K562 (cell line): ENCODE data around the gene ADAR. TPM values are rescaled to one million over a fixed set of nuclear protein-coding genes. Genes with fewer than 3 reads are reported as not detected.

Experiments
- EP300 ChIP-seq: IDR thresholded peaks from 2 replicates; pipeline ENCODE4 v1.6.1; 2012; ENCODE audit warnings: low read length, improper control_type of control experiment
- ETV6 ChIP-seq, 3 experiments: fragments of 150-350 bp in 1 of 3; sonication (generic) in 1 of 3; formaldehyde crosslinking in 1 of 3; IDR thresholded peaks; 2 replicates each; pipeline versions ENCODE4 v1.6.1 to v1.8.0; 2014 to 2022; ENCODE audit warnings: borderline replicate concordance in 2 of 3, low read depth in 2 of 3, antibody characterized with exemption in 1 of 3, low read length in 1 of 3, mild to moderate bottlenecking in 1 of 3, missing genetic modification reagents in 1 of 3
- HMG20B ChIP-seq: fragments of 250-450 bp; sonication (Bioruptor Pico); IDR thresholded peaks from 2 replicates; pipeline ENCODE4 v1.5.0; 2021; ENCODE audit warnings: mild to moderate bottlenecking
- HOMEZ ChIP-seq: fragments of 250-450 bp; sonication (Bioruptor Pico); IDR thresholded peaks from 2 replicates; pipeline ENCODE4 v1.4.0; 2020; ENCODE audit warnings: mild to moderate bottlenecking, moderate library complexity
- MCM7 ChIP-seq, 2 experiments: fragments of 450-650 bp; IDR thresholded peaks; 2 replicates each; pipeline ENCODE4 v1.6.1; 2016 to 2018
- NCOR1 ChIP-seq: fragments of 450-650 bp; IDR thresholded peaks from 2 replicates; pipeline ENCODE4 v1.6.1; 2016; ENCODE audit warnings: mild to moderate bottlenecking, moderate library complexity
- TEAD4 ChIP-seq, 2 experiments: sonication (generic) in 1 of 2; formaldehyde crosslinking in 1 of 2; IDR thresholded peaks; 2 replicates each; pipeline versions ENCODE4 v1.6.1 to v1.8.0; 2012 to 2022; ENCODE audit warnings: borderline replicate concordance in 1 of 2, inconsistent platforms in 1 of 2, low read length in 1 of 2, mild to moderate bottlenecking in 1 of 2, missing genetic modification reagents in 1 of 2
- USF1 ChIP-seq: sonication (generic); formaldehyde crosslinking; IDR thresholded peaks from 2 replicates; pipeline ENCODE4 v1.9.0; 2022; ENCODE audit warnings: mild to moderate bottlenecking, missing genetic modification reagents
- WHSC1 ChIP-seq: IDR thresholded peaks from one replicate; pipeline ENCODE4 v1.6.1; 2012; ENCODE audit warnings: low read length, control low read depth, inconsistent platforms
- ZBTB40 ChIP-seq, 2 experiments: fragments of 450-650 bp in 1 of 2; sonication (generic) in 1 of 2; formaldehyde crosslinking in 1 of 2; IDR thresholded peaks; 2 replicates each; pipeline versions ENCODE4 v1.7.1 to v1.9.0; 2016 to 2022; ENCODE audit warnings: inconsistent platforms in 1 of 2, mild to moderate bottlenecking in 1 of 2, missing genetic modification reagents in 1 of 2
- polyA plus RNA-seq, 8 experiments: library from polyadenylated mRNA; depleted of rRNA in 4 of 8; stranded (reverse) in 5 of 8; unstranded in 3 of 8; fragments of >200 nt; fragmentation: Nextera tagmentation in 2 of 8; fragmentation: Illumina TruSeq in 1 of 8; extraction: Ambion mirVana in 2 of 8; extraction: Trizol in 1 of 8; gene quantifications; 2 replicates each; pipeline versions ENCODE4 v1.2.1 to v1.2.3, GENCODE V29; 2011 to 2014; ENCODE audit warnings: inconsistent platforms in 1 of 8, missing spikeins in 1 of 8
- total RNA-seq, 7 experiments: library from RNA; depleted of rRNA in 6 of 7; stranded (reverse); fragments of >200 nt in 6 of 7; fragmentation: Illumina TruSeq in 2 of 7; extraction: Trizol in 2 of 7; gene quantifications; 2 replicates each; pipeline versions ENCODE4 v1.2.1 to v1.2.3, GENCODE V29; 2011 to 2021; ENCODE audit warnings: low replicate concordance in 1 of 7
- TF ChIP-seq, protein P1 (sequence below): IDR thresholded peaks from 2 replicates; pipeline ENCODE4 v1.6.1; 2012; ENCODE audit warnings: low read depth, low read length, improper control_type of control experiment, borderline replicate concordance

ADAR gene
- total and polyA plus RNA-seq, 9 of the 15 experiments (the other 6 are each of a cell fraction or from before 2014, with no cell fraction given): 30.1 to 123 (median 60.2) TPM

GRCh38 chr1:154593390-154593789 lies 14.6 kb downstream of the ADAR start (continued):
- TF ChIP-seq WHSC1: no peak
- TF ChIP-seq, protein P1, sequence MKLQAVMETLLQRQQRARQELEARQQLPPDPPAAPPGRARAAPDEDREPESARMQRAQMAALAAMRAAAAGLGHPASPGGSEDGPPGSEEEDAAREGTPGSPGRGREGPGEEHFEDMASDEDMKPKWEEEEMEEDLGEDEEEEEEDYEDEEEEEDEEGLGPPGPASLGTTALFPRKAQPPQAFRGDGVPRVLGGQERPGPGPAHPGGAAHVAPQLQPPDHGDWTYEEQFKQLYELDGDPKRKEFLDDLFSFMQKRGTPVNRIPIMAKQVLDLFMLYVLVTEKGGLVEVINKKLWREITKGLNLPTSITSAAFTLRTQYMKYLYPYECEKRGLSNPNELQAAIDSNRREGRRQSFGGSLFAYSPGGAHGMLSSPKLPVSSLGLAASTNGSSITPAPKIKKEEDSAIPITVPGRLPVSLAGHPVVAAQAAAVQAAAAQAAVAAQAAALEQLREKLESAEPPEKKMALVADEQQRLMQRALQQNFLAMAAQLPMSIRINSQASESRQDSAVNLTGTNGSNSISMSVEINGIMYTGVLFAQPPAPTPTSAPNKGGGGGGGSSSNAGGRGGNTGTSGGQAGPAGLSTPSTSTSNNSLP: no peak
- no peak for TF ChIP-seq ETV6 (IDR thresholded peaks at IDR 0.05; ENCODE audit: borderline replicate concordance in 1 of 2, low read depth in 2 of 2, low read length in 1 of 2)
- TF ChIP-seq ETV6 (CRISPR knock-in tag; IDR thresholded peaks at IDR 0.05; ENCODE audit: borderline replicate concordance): no peak
- no peak for TF ChIP-seq HMG20B (CRISPR knock-in tag)
- no peak for TF ChIP-seq ZBTB40 (IDR thresholded peaks at IDR 0.05)
- no peak for TF ChIP-seq ZBTB40 (CRISPR knock-in tag; IDR thresholded peaks at IDR 0.05)
- TF ChIP-seq TEAD4 (IDR thresholded peaks at IDR 0.05; ENCODE audit: low read length): peak; percentile 83
- TF ChIP-seq TEAD4 (CRISPR knock-in tag; IDR thresholded peaks at IDR 0.05; ENCODE audit: borderline replicate concordance): no peak
- TF ChIP-seq EP300: 0 out of 2 replicates have a peak, but pooled peaks have one; percentile 27
- TF ChIP-seq HOMEZ (CRISPR knock-in tag): no peak
- TF ChIP-seq NCOR1: 0 out of 2 replicates have a peak, but pooled peaks have one; percentile 26
- no peak for TF ChIP-seq USF1 (CRISPR knock-in tag)
- no peak for TF ChIP-seq MCM7 (IDR thresholded peaks at IDR 0.05)
